ENCODE measurements around the gene MAP4K4. TPM values are rescaled to one million over a fixed set of nuclear protein-coding genes. Genes with fewer than 3 reads are reported as not detected.

The MAP4K4 gene
- total and polyA plus RNA-seq, 2 experiments from 2014 or later: 59.1 to 84.4 TPM

- no peak overlapping the region for H3K4me2 ChIP-seq
- H3K79me2 ChIP-seq: peaks cover 22% of the 10 kb centered on the region
Measured at GRCh38 chr2:101858246-101858645, 160.7 kb downstream of the MAP4K4 start.

GRCh38 chr2:101858910-101859309 lies 161.4 kb downstream of the MAP4K4 start:
- H3K4me2 ChIP-seq: no peak overlapping the region
- H4K20me1 ChIP-seq (ENCODE audit: insufficient read depth, poor library complexity, severe bottlenecking): no peaks in the 10 kb centered on the region
- 92% methylated on average over 4 of the region's 4 CpGs for WGBS (ENCODE audit: low lambda C conversion rate, missing lambda C conversion rate)
- H2AFZ ChIP-seq: no peak overlapping the region
- no peaks in the 10 kb centered on the region for H3K4me1 ChIP-seq (ENCODE audit: insufficient read depth)
- H3K9me3 ChIP-seq (ENCODE audit: low read depth): no peaks in the 10 kb centered on the region
- H3K27me3 ChIP-seq: no peaks in the 10 kb centered on the region
- no peaks in the 10 kb centered on the region for H3K9me2 ChIP-seq (replicated peaks; ENCODE audit: insufficient read depth)
- H3K36me3 ChIP-seq (replicated peaks; ENCODE audit: insufficient read depth, low read depth): no peaks in the 10 kb centered on the region
- no peak for TF ChIP-seq CTCF (IDR thresholded peaks at IDR 0.05; ENCODE audit: poor library complexity)
- no peak for TF ChIP-seq EZH2 (IDR thresholded peaks at IDR 0.05; ENCODE audit: borderline replicate concordance)
- TF ChIP-seq EZH2phosphoT487 (IDR thresholded peaks at IDR 0.05; ENCODE audit: low read depth, severe bottlenecking, unreplicated experiment): no peak
- no peak overlapping the region for H3K4me3 ChIP-seq
- no peak for DNase-seq (ENCODE audit: low spot score)
- peaks cover 22% of the 10 kb centered on the region for H3K79me2 ChIP-seq
- peak overlapping the region; percentile 55 for H3K27ac ChIP-seq

More at GRCh38 chr2:101858246-101858645, 160.7 kb downstream of the MAP4K4 start:
- no peak overlapping the region for H3K4me3 ChIP-seq
- no peaks in the 10 kb centered on the region for H3K36me3 ChIP-seq (replicated peaks; ENCODE audit: insufficient read depth, low read depth)
- no peaks in the 10 kb centered on the region for H3K27me3 ChIP-seq
- H3K4me1 ChIP-seq (ENCODE audit: insufficient read depth): no peaks in the 10 kb centered on the region
- no peaks in the 10 kb centered on the region for H4K20me1 ChIP-seq (ENCODE audit: insufficient read depth, poor library complexity, severe bottlenecking)
- H3K9me2 ChIP-seq (replicated peaks; ENCODE audit: insufficient read depth): no peaks in the 10 kb centered on the region
- H2AFZ ChIP-seq: no peak overlapping the region
- no peaks in the 10 kb centered on the region for H3K9me3 ChIP-seq (ENCODE audit: low read depth)
- H3K27ac ChIP-seq: peak overlapping the region; percentile 55
- TF ChIP-seq EZH2 (IDR thresholded peaks at IDR 0.05; ENCODE audit: borderline replicate concordance) (no peak), EZH2phosphoT487 (IDR thresholded peaks at IDR 0.05; ENCODE audit: low read depth, severe bottlenecking, unreplicated experiment) (no peak), CTCF (IDR thresholded peaks at IDR 0.05; ENCODE audit: poor library complexity) (no peak)
- peak; percentile 15 for DNase-seq (ENCODE audit: low spot score)

- no peak for TF ChIP-seq EZH2phosphoT487 (IDR thresholded peaks at IDR 0.05; ENCODE audit: low read depth, severe bottlenecking, unreplicated experiment)
- no peak for TF ChIP-seq EZH2 (IDR thresholded peaks at IDR 0.05; ENCODE audit: borderline replicate concordance)
- no peak for TF ChIP-seq CTCF (IDR thresholded peaks at IDR 0.05; ENCODE audit: poor library complexity)
- H2AFZ ChIP-seq: no peak overlapping the region
- no peaks in the 10 kb centered on the region for H3K27me3 ChIP-seq
- no peak overlapping the region for H3K27ac ChIP-seq
- WGBS (ENCODE audit: low lambda C conversion rate, missing lambda C conversion rate): 97% methylated on average over 16 of the region's 16 CpGs
- peaks cover 22% of the 10 kb centered on the region for H3K79me2 ChIP-seq
- H3K36me3 ChIP-seq (replicated peaks; ENCODE audit: insufficient read depth, low read depth): peaks cover 1% of the 10 kb centered on the region
- no peaks in the 10 kb centered on the region for H3K9me3 ChIP-seq (ENCODE audit: low read depth)
- H3K4me2 ChIP-seq: no peak overlapping the region
- H3K9me2 ChIP-seq (replicated peaks; ENCODE audit: insufficient read depth): no peaks in the 10 kb centered on the region
- no peak for DNase-seq (ENCODE audit: low spot score)
- H4K20me1 ChIP-seq (ENCODE audit: insufficient read depth, poor library complexity, severe bottlenecking): no peaks in the 10 kb centered on the region
- no peak overlapping the region for H3K4me3 ChIP-seq
- no peaks in the 10 kb centered on the region for H3K4me1 ChIP-seq (ENCODE audit: insufficient read depth)
Measured at GRCh38 chr2:101859604-101860003, 162.1 kb downstream of the MAP4K4 start.

GRCh38 chr2:101860157-101860556 lies 162.7 kb downstream of the MAP4K4 start:
- H3K27ac ChIP-seq: no peak overlapping the region
- H3K4me3 ChIP-seq: no peak overlapping the region
- H3K27me3 ChIP-seq: no peaks in the 10 kb centered on the region
- WGBS (ENCODE audit: low lambda C conversion rate, missing lambda C conversion rate): 93% methylated on average over 5 of the region's 5 CpGs
- no peaks in the 10 kb centered on the region for H4K20me1 ChIP-seq (ENCODE audit: insufficient read depth, poor library complexity, severe bottlenecking)
- no peak overlapping the region for H3K4me2 ChIP-seq
- no peaks in the 10 kb centered on the region for H3K9me3 ChIP-seq (ENCODE audit: low read depth)
- H3K9me2 ChIP-seq (replicated peaks; ENCODE audit: insufficient read depth): no peaks in the 10 kb centered on the region
- H2AFZ ChIP-seq: no peak overlapping the region
- no peak for DNase-seq (ENCODE audit: low spot score)
- H3K36me3 ChIP-seq (replicated peaks; ENCODE audit: insufficient read depth, low read depth): peaks cover 5% of the 10 kb centered on the region
- peaks cover 22% of the 10 kb centered on the region for H3K79me2 ChIP-seq
- no peak for TF ChIP-seq CTCF (IDR thresholded peaks at IDR 0.05; ENCODE audit: poor library complexity)
- no peaks in the 10 kb centered on the region for H3K4me1 ChIP-seq (ENCODE audit: insufficient read depth)
